Spleen (tissue), 7 donors: ENCODE measurements around the gene AMZ2.

Source experiments
- POLR2A ChIP-seq, 3 donors: fragments of 450-650 bp; IDR thresholded peaks; one replicate each; pipeline ENCODE4 v1.5.1; 2017; ENCODE audit warnings: antibody characterized with exemption in 3 of 3, mild to moderate bottlenecking in 1 of 3
- TF ChIP-seq, protein P1 (sequence below), 11 experiments: fragments of 200-600 bp in 7 of 11; fragments of 450-650 bp in 4 of 11; sonication (generic) in 4 of 11; IDR thresholded peaks in 8 of 11; conservative IDR thresholded peaks in 3 of 11; 1 replicate in 7 of 11; 2 replicates in 4 of 11; pipeline versions ENCODE4 v1.4.0 to v1.8.0; 2016 to 2021; ENCODE audit warnings: antibody characterized with exemption in 11 of 11, inconsistent platforms in 4 of 11, mild to moderate bottlenecking in 1 of 11
- donor health status: DM: no; HTN: no; CAD: no; lungs with moderate emphysema.
- donor health status: DM: no; HTN: no; CAD: no.
- donor health status: DM: no; HTN: no; CAD: no.

DNA sequence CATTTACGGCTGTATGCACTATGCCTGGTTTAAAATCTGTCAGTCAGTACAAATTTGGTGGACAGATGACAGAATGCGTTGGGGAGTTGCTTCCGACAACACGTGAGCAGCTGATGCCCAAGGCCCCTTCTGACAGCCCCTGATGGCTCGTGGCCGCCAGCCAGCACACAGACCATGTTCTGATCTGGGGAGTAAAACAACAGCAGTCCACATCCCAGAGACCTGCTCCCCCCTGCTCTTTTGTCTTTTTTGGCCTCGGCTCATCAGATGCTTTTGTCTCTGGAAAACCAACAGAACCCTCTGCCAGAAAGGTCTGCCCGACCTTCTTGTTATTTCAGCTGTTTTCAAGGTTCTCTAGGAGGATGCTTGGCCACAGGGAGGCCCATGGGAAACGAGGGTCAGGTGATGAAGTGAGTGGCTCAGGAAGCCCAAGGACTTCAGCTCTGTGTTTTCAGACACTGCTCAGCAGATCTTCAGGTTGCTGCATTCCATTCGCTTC is 54.3 kb downstream of the AMZ2 start:
- TF ChIP-seq, protein P1, sequence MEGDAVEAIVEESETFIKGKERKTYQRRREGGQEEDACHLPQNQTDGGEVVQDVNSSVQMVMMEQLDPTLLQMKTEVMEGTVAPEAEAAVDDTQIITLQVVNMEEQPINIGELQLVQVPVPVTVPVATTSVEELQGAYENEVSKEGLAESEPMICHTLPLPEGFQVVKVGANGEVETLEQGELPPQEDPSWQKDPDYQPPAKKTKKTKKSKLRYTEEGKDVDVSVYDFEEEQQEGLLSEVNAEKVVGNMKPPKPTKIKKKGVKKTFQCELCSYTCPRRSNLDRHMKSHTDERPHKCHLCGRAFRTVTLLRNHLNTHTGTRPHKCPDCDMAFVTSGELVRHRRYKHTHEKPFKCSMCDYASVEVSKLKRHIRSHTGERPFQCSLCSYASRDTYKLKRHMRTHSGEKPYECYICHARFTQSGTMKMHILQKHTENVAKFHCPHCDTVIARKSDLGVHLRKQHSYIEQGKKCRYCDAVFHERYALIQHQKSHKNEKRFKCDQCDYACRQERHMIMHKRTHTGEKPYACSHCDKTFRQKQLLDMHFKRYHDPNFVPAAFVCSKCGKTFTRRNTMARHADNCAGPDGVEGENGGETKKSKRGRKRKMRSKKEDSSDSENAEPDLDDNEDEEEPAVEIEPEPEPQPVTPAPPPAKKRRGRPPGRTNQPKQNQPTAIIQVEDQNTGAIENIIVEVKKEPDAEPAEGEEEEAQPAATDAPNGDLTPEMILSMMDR (IDR thresholded peaks at IDR 0.05 in 8 of 11, conservative IDR thresholded peaks at IDR 0.05 in 3 of 11) = no peak
- no peak for TF ChIP-seq POLR2A (IDR thresholded peaks at IDR 0.05)
